Fibroblast of lung (primary cell): Measurements from ENCODE around the gene RNLS.

Source experiments
- EZH2 ChIP-seq: IDR thresholded peaks from 2 replicates; pipeline ENCODE4 v1.5.1; 2012; ENCODE audit warnings: low read length, control low read depth, mild to moderate bottlenecking; ENCODE audit errors: missing control alignments
- TF ChIP-seq, protein P1 (sequence below), 2 donors: IDR thresholded peaks in 1 of 2; conservative IDR thresholded peaks in 1 of 2; 1 replicate in 1 of 2; 2 replicates in 1 of 2; pipeline ENCODE4 v1.5.1; 2011 to 2012; ENCODE audit warnings: low read length in 2 of 2, control low read depth in 1 of 2, inconsistent platforms in 1 of 2, low read depth in 1 of 2, mild to moderate bottlenecking in 1 of 2

- no peak for TF ChIP-seq EZH2
- TF ChIP-seq, protein P1, sequence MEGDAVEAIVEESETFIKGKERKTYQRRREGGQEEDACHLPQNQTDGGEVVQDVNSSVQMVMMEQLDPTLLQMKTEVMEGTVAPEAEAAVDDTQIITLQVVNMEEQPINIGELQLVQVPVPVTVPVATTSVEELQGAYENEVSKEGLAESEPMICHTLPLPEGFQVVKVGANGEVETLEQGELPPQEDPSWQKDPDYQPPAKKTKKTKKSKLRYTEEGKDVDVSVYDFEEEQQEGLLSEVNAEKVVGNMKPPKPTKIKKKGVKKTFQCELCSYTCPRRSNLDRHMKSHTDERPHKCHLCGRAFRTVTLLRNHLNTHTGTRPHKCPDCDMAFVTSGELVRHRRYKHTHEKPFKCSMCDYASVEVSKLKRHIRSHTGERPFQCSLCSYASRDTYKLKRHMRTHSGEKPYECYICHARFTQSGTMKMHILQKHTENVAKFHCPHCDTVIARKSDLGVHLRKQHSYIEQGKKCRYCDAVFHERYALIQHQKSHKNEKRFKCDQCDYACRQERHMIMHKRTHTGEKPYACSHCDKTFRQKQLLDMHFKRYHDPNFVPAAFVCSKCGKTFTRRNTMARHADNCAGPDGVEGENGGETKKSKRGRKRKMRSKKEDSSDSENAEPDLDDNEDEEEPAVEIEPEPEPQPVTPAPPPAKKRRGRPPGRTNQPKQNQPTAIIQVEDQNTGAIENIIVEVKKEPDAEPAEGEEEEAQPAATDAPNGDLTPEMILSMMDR (conservative IDR thresholded peaks at IDR 0.05 in 1 of 2, IDR thresholded peaks at IDR 0.05 in 1 of 2; ENCODE audit: low read depth in 1 of 2, low read length in 2 of 2): no peak
These were observed 175.0 kb downstream of the RNLS start for GRCh38 chr10:88408096-88408495.
